ENCODE measurements around the gene KANSL1.
"Not testable (repeated sequence)": the region's sequence is repeated elsewhere in the genome, so short reads cannot be mapped to it uniquely, and the experiment has no call there.

The KANSL1 gene

GRCh38 chr17:46193151-46193625 is at the start of gene KANSL1:
Gene KANSL1, minus strand, starts transcription at chr17:46193429. Its CDS starts 21,286 bp downstream, at chr17:46172143.
- DNase-seq, result peak; percentile 75 to 97

GRCh38 chr17:46231359-46231758 is 38.1 kb upstream of the KANSL1 start:
- not testable (repeated sequence) for DNase-seq

- DNase-seq, result peak; percentile 88 to 97
Measured at GRCh38 chr17:46225274-46225794, 32.1 kb upstream of the KANSL1 start.

- DNase-seq, result not testable (repeated sequence)
Measured at GRCh38 chr17:46224864-46225263, 31.6 kb upstream of the KANSL1 start.

GRCh38 chr17:46223041-46223440 is 29.8 kb upstream of the KANSL1 start:
- not testable (repeated sequence) for DNase-seq

GRCh38 chr17:46216682-46217081 is 23.5 kb upstream of the KANSL1 start:
- no peak for DNase-seq

- DNase-seq, result peak; percentile 11 to 83
Measured at GRCh38 chr17:46212634-46213435, 19.6 kb upstream of the KANSL1 start.

GRCh38 chr17:46208997-46209396 is 15.8 kb upstream of the KANSL1 start:
- DNase-seq, result no peak

- no peak for DNase-seq
Measured at GRCh38 chr17:46205975-46206374, 12.7 kb upstream of the KANSL1 start.

GRCh38 chr17:46202424-46202823 is 9.2 kb upstream of the KANSL1 start:
- DNase-seq, result no peak

GRCh38 chr17:46201491-46201890 is 8.3 kb upstream of the KANSL1 start:
- DNase-seq, result no peak

GRCh38 chr17:46200197-46200596 is 7.0 kb upstream of the KANSL1 start:
- DNase-seq, result no peak

GRCh38 chr17:46199379-46199778 is 6.2 kb upstream of the KANSL1 start:
- no peak for DNase-seq

- no peak for DNase-seq
Measured at GRCh38 chr17:46198233-46198632, 5.0 kb upstream of the KANSL1 start.

GRCh38 chr17:46197530-46197929 is 4.3 kb upstream of the KANSL1 start:
- no peak for DNase-seq

- DNase-seq, result no peak
Measured at GRCh38 chr17:46195939-46196716, 2.9 kb upstream of the KANSL1 start.

GRCh38 chr17:46195217-46195855 is 2.1 kb upstream of the KANSL1 start:
- no peak for DNase-seq

- DNase-seq, result peak in 1 of 2 donors; percentile 22
Measured at GRCh38 chr17:46194393-46195216, 1.4 kb upstream of the KANSL1 start.

GRCh38 chr17:46193626-46194392 is 580 bp upstream of the KANSL1 start:
- peak; percentile 92 to 98 for DNase-seq

- peak; percentile 81 to 88 for DNase-seq
Measured at GRCh38 chr17:46192439-46193150, 634 bp downstream of the KANSL1 start.

- DNase-seq, result no peak
Measured at GRCh38 chr17:46192189-46192438, 1.1 kb downstream of the KANSL1 start.
